Measurements from ENCODE around the gene SDK2. TPM values are rescaled to one million over a fixed set of nuclear protein-coding genes. Genes with fewer than 3 reads are reported as not detected.

The SDK2 gene
- polyA plus RNA-seq, 2 donors = 0.29 to 0.55 TPM

DNA sequence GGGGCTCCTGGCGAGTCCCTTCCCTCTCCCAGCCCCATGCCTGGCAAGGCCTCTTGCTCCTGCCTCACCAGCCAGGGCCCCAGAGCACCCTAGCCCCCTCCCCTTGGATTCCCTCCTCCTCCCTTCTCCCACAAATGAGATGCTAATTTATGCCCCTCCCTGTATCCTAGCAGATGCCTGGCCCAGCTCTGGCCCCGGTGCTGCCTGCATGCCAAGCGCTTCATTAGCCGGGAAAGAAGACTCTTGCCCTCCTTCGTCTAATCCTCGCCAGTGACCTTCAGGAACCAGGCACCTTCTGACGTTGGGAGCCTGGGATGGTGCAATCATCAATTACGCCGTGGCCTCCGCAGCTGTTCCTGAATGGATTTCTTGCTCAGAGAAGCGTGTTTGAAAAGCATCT lies 127.8 kb downstream of the SDK2 start:
- Histone ChIP-seq H3K4me3 (ENCODE audit: low read depth in 1 of 2, low read length in 2 of 2) (no peak overlapping the region), H3K36me3 (ENCODE audit: control insufficient read depth in 2 of 2, insufficient read depth in 2 of 2, low read length in 1 of 2) (no peaks in the 10 kb centered on the region), H3K27ac (ENCODE audit: low read depth in 2 of 2, low read length in 1 of 2) (no peak overlapping the region), H3K4me1 (ENCODE audit: control insufficient read depth in 2 of 2, insufficient read depth in 2 of 2, low read length in 1 of 2) (no peaks in the 10 kb centered on the region), H3K9me3 (ENCODE audit: control insufficient read depth in 2 of 2, insufficient read depth in 1 of 2, low read depth in 1 of 2, low read length in 1 of 2) (no peaks in the 10 kb centered on the region), H3K27me3 (ENCODE audit: control insufficient read depth in 1 of 2, insufficient read depth in 2 of 2, low read length in 2 of 2) (no peaks in the 10 kb centered on the region)
- WGBS, 2 donors = 81 to 92% methylated on average over 11 of the region's 11 CpGs

GRCh38 chr17:73514146-73514863 lies 129.9 kb downstream of the SDK2 start:
- Histone ChIP-seq H3K9me3 (ENCODE audit: control insufficient read depth in 2 of 2, insufficient read depth in 1 of 2, low read depth in 1 of 2, low read length in 1 of 2) (no peaks in the 10 kb centered on the region), H3K27me3 (ENCODE audit: control insufficient read depth in 1 of 2, insufficient read depth in 2 of 2, low read length in 2 of 2) (no peaks in the 10 kb centered on the region), H3K4me3 (ENCODE audit: low read depth in 1 of 2, low read length in 2 of 2) (no peak overlapping the region), H3K36me3 (ENCODE audit: control insufficient read depth in 2 of 2, insufficient read depth in 2 of 2, low read length in 1 of 2) (no peaks in the 10 kb centered on the region), H3K4me1 (ENCODE audit: control insufficient read depth in 2 of 2, insufficient read depth in 2 of 2, low read length in 1 of 2) (no peaks in the 10 kb centered on the region), H3K27ac (ENCODE audit: low read depth in 2 of 2, low read length in 1 of 2) (no peak overlapping the region)
- 91% methylated on average over 13 of the region's 13 CpGs for WGBS, 2 donors

DNA sequence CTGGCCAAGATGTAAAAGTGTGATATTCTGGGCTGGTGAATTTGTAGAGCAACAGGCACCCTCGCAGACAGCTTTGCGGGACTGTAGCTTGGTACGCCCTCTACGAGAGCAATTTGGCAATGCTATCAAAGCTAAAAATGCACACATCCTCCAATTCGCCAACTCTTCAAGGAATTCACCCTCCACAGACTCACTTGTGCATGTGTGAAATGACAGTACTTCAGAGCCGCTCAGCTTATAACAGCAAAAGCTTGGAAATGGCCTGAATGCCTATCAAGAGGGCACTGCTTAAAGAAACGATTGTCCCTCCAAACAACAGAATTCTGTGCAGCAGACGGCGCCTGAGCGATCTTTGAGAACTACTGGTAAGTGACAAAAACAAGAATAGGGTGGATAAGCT lies 130.8 kb downstream of the SDK2 start:
- no peaks in the 10 kb centered on the region for H3K4me1 ChIP-seq (ENCODE audit: control insufficient read depth in 2 of 2, insufficient read depth in 2 of 2, low read length in 1 of 2)
- no peak overlapping the region for H3K27ac ChIP-seq (ENCODE audit: low read depth in 2 of 2, low read length in 1 of 2)
- H3K4me3 ChIP-seq (ENCODE audit: low read depth in 1 of 2, low read length in 2 of 2) = no peak overlapping the region
- 81 to 86% methylated on average over 10 of the region's 10 CpGs for whole genome bisulfite sequencing, 2 donors
- no peaks in the 10 kb centered on the region for H3K27me3 ChIP-seq (ENCODE audit: control insufficient read depth in 1 of 2, insufficient read depth in 2 of 2, low read length in 2 of 2)
- no peaks in the 10 kb centered on the region for H3K36me3 ChIP-seq (ENCODE audit: control insufficient read depth in 2 of 2, insufficient read depth in 2 of 2, low read length in 1 of 2)
- no peaks in the 10 kb centered on the region for H3K9me3 ChIP-seq (ENCODE audit: control insufficient read depth in 2 of 2, insufficient read depth in 1 of 2, low read depth in 1 of 2, low read length in 1 of 2)

DNA sequence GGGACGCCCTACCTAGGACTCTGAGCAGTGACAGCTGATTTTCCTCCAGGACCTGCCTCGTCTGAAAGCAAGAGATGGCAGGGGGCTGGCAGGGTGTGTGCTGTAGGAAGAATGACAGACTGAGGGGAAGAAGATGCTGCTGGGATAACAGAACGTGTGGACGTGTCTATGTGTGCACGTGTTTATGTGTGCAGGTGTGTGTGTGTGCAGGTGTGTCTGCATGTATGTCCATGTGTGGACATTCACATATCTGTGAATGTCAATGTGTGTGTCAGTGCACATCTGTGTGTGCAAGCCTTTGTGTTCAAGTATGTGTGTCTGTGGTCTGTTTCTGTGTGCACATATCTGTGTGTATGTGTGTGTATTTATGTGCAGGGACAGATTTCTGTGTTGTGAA lies 132.5 kb downstream of the SDK2 start:
- no peaks in the 10 kb centered on the region for H3K36me3 ChIP-seq (ENCODE audit: control insufficient read depth in 2 of 2, insufficient read depth in 2 of 2, low read length in 1 of 2)
- 71 to 78% methylated on average over 5 of the region's 5 CpGs for WGBS, 2 donors

DNA sequence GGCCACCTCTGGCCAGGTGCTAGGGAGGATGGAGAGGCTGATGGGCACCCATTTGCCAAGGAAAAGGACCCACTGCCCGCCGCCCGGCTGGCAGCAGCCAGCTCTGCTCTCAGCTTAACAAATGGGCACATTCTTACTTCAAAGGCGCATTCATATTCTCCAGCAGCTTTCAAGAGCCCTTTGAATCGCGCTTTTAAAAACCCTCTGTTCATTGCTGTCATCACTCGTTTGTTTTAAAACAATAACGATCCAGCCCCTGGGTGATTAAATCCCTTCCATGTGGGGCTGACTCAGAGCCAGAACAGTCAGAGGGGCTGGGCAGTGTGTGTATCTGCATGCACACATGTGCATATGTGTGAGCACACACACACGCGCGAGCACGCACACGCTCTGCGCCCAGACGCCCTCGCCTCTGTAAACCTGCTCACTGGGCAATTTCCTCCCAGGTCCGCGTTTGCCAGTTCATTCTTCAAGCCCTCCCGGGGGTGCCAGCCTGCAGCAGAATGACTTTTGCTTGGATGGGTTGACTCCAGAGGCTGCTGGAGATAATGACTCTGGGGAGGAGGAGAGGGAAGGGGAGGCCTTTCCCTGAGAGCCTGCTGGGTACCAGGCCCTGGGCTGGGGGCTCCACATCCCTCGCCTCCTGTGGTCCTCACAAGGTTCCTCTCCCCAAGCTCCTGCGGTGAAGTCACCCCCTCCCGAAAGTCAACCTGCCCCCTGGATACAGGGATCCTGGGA lies 133.1 kb downstream of the SDK2 start:
- 54 to 65% methylated on average over 22 of the region's 22 CpGs for WGBS, 2 donors
- no peaks in the 10 kb centered on the region for H3K9me3 ChIP-seq (ENCODE audit: control insufficient read depth in 2 of 2, insufficient read depth in 1 of 2, low read depth in 1 of 2, low read length in 1 of 2)
- H3K27me3 ChIP-seq (ENCODE audit: control insufficient read depth in 1 of 2, insufficient read depth in 2 of 2, low read length in 2 of 2) = no peaks in the 10 kb centered on the region
- no peaks in the 10 kb centered on the region for H3K36me3 ChIP-seq (ENCODE audit: control insufficient read depth in 2 of 2, insufficient read depth in 2 of 2, low read length in 1 of 2)
- peaks cover 0 to 3% of the 10 kb centered on the region in 2 donors for H3K4me1 ChIP-seq (ENCODE audit: control insufficient read depth in 2 of 2, insufficient read depth in 2 of 2, low read length in 1 of 2)
- H3K4me3 ChIP-seq (ENCODE audit: low read depth in 1 of 2, low read length in 2 of 2) = no peak overlapping the region
- no peak overlapping the region for H3K27ac ChIP-seq (ENCODE audit: low read depth in 2 of 2, low read length in 1 of 2)

More for the DNA sequence above, 132.5 kb downstream of the SDK2 start:
- peaks cover 0 to 3% of the 10 kb centered on the region in 2 donors for H3K4me1 ChIP-seq (ENCODE audit: control insufficient read depth in 2 of 2, insufficient read depth in 2 of 2, low read length in 1 of 2)
- H3K27me3 ChIP-seq (ENCODE audit: control insufficient read depth in 1 of 2, insufficient read depth in 2 of 2, low read length in 2 of 2) = no peaks in the 10 kb centered on the region
- H3K9me3 ChIP-seq (ENCODE audit: control insufficient read depth in 2 of 2, insufficient read depth in 1 of 2, low read depth in 1 of 2, low read length in 1 of 2) = no peaks in the 10 kb centered on the region
- H3K4me3 ChIP-seq (ENCODE audit: low read depth in 1 of 2, low read length in 2 of 2) = no peak overlapping the region
- no peak overlapping the region for H3K27ac ChIP-seq (ENCODE audit: low read depth in 2 of 2, low read length in 1 of 2)

DNA sequence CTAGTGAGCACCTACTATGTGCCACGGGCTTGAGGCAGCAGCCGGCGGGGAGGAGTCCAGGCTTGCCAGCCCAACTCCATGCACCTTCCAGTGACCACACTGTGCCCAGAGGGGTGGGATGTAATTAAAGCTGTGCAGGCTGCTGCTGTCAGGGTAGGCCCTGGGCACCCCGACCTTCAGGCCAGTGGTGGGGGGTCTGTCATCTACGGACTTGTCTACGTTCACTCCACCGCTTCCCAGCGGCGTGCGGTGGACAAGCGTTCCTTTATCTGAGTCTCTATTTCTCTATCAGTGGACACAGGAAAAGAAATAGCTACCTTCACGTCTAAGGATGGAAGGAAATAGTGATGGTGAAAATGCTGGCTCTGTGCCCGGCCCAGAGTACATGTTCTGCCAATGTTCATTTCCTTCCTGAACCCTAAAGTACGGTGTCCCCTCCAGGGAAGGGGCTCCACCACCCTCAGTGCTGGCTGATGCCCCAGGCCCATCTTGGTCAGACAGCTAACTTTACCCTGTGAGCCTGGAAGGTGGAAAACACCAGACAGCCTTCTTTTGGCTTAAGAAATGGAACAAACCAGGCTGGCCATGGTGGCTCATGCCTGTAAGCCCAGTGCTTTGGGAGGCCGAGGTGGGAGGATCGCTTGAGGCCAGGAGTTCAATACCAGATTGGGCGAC lies 135.2 kb downstream of the SDK2 start:
- H3K27ac ChIP-seq (ENCODE audit: low read depth in 2 of 2, low read length in 1 of 2) = no peak overlapping the region
- no peaks in the 10 kb centered on the region for H3K36me3 ChIP-seq (ENCODE audit: control insufficient read depth in 2 of 2, insufficient read depth in 2 of 2, low read length in 1 of 2)
- no peaks in the 10 kb centered on the region for H3K27me3 ChIP-seq (ENCODE audit: control insufficient read depth in 1 of 2, insufficient read depth in 2 of 2, low read length in 2 of 2)
- H3K4me3 ChIP-seq (ENCODE audit: low read depth in 1 of 2, low read length in 2 of 2) = no peak overlapping the region
- H3K4me1 ChIP-seq (ENCODE audit: control insufficient read depth in 2 of 2, insufficient read depth in 2 of 2, low read length in 1 of 2) = peaks cover 0 to 3% of the 10 kb centered on the region in 2 donors
- H3K9me3 ChIP-seq (ENCODE audit: control insufficient read depth in 2 of 2, insufficient read depth in 1 of 2, low read depth in 1 of 2, low read length in 1 of 2) = no peaks in the 10 kb centered on the region
- WGBS, 2 donors = 83 to 85% methylated on average over 17 of the region's 17 CpGs

DNA sequence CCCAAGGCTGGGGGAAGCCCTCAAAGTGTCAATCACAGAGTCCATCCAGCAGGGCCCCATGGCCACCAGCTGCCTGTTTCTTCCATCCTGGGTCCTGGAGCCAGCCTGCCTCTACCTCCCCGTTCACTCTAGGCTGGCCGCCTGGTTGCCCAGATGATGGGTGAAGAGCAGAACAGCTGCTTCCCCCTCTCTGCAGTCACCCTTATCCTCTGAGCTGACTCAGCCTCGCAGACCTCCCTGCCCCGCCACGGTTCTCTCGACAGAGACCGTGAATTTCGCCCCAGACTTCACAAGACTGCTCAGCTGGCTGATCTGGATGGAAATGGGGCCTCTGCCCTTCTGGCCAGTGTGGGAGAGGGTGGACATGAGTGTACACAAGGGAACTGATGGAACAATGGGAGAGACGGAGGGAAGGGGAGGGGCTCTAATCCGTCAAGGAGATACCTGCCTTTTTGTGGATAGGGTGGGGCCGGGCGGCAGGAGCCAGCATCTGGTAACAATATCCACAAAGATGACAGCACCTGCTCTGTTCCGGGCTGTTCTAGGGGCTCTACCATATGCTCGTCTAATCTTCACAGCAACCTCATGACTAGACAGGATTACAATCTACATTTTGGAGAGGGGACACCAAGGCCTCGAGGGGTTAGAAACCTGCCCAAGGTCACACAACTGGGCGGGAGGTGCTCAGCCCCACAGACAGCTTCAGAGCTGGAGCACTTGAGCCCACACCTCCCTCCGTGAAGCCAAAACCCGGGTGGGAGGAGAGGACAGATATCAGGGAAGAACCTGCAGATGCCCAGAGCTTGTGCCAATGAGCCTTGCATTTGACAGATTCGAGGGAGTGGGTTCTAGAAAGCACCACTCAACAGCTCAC lies 136.0 kb downstream of the SDK2 start:
- WGBS, 2 donors = 78 to 86% methylated on average over 19 of the region's 19 CpGs
- Histone ChIP-seq H3K36me3 (ENCODE audit: control insufficient read depth in 2 of 2, insufficient read depth in 2 of 2, low read length in 1 of 2) (no peaks in the 10 kb centered on the region), H3K4me3 (ENCODE audit: low read depth in 1 of 2, low read length in 2 of 2) (no peak overlapping the region), H3K27me3 (ENCODE audit: control insufficient read depth in 1 of 2, insufficient read depth in 2 of 2, low read length in 2 of 2) (no peaks in the 10 kb centered on the region), H3K4me1 (ENCODE audit: control insufficient read depth in 2 of 2, insufficient read depth in 2 of 2, low read length in 1 of 2) (peaks cover 0 to 3% of the 10 kb centered on the region in 2 donors), H3K9me3 (ENCODE audit: control insufficient read depth in 2 of 2, insufficient read depth in 1 of 2, low read depth in 1 of 2, low read length in 1 of 2) (no peaks in the 10 kb centered on the region), H3K27ac (ENCODE audit: low read depth in 2 of 2, low read length in 1 of 2) (no peak overlapping the region)

GRCh38 chr17:73506470-73507435 lies 137.5 kb downstream of the SDK2 start:
- WGBS, 2 donors = 76 to 83% methylated on average over 9 of the region's 9 CpGs

More at GRCh38 chr17:73506470-73507435, 137.5 kb downstream of the SDK2 start:
- no peak overlapping the region for H3K27ac ChIP-seq (ENCODE audit: low read depth in 2 of 2, low read length in 1 of 2)
- no peak overlapping the region for H3K4me3 ChIP-seq (ENCODE audit: low read depth in 1 of 2, low read length in 2 of 2)
- no peaks in the 10 kb centered on the region for H3K36me3 ChIP-seq (ENCODE audit: control insufficient read depth in 2 of 2, insufficient read depth in 2 of 2, low read length in 1 of 2)
- H3K9me3 ChIP-seq (ENCODE audit: control insufficient read depth in 2 of 2, insufficient read depth in 1 of 2, low read depth in 1 of 2, low read length in 1 of 2) = no peaks in the 10 kb centered on the region
- H3K4me1 ChIP-seq (ENCODE audit: control insufficient read depth in 2 of 2, insufficient read depth in 2 of 2, low read length in 1 of 2) = peaks cover 0 to 3% of the 10 kb centered on the region in 2 donors
- H3K27me3 ChIP-seq (ENCODE audit: control insufficient read depth in 1 of 2, insufficient read depth in 2 of 2, low read length in 2 of 2) = no peaks in the 10 kb centered on the region
